Tibial nerve (tissue), 4 donors: ENCODE measurements around the gene CADPS2.

Experiments
- CTCF ChIP-seq, 5 experiments: fragments of 200-600 bp in 3 of 5; fragments of 450-650 bp in 2 of 5; sonication (generic) in 3 of 5; IDR thresholded peaks; one replicate each; pipeline ENCODE4 v1.5.1; 2016 to 2019; ENCODE audit warnings: antibody characterized with exemption in 5 of 5, mild to moderate bottlenecking in 3 of 5, moderate library complexity in 2 of 5
- EP300 ChIP-seq, 2 donors: sonication (generic); formaldehyde crosslinking; IDR thresholded peaks; one replicate each; pipeline ENCODE4 v1.6.1; 2017; ENCODE audit warnings: antibody characterized with exemption in 2 of 2, mild to moderate bottlenecking in 1 of 2
- POLR2A ChIP-seq, 2 donors: fragments of 450-650 bp; IDR thresholded peaks; one replicate each; pipeline ENCODE4 v1.6.1; 2017; ENCODE audit warnings: antibody characterized with exemption in 2 of 2, mild to moderate bottlenecking in 2 of 2, moderate library complexity in 2 of 2

GRCh38 chr7:122438006-122438405 lies 448.3 kb downstream of the CADPS2 start:
- TF ChIP-seq CTCF (IDR thresholded peaks at IDR 0.05) (no peak), POLR2A (IDR thresholded peaks at IDR 0.05) (no peak), EP300 (IDR thresholded peaks at IDR 0.05) (no peak)
